Heart left ventricle (tissue), 16 donors: ENCODE data around the gene CPLANE2. TPM values are rescaled to one million over a fixed set of nuclear protein-coding genes. Genes with fewer than 3 reads are reported as not detected.

Experiments used
- ATAC-seq, 4 donors: fragments of 200-7000 bp; cut with Tn5 transposase; one replicate each; pipeline ENCODE4 v1.9.1; 2020 to 2022; ENCODE audit warnings: moderate library complexity in 4 of 4, mild to moderate bottlenecking in 3 of 4, moderate number of reproducible peaks in 1 of 4
- DNase-seq, 5 donors: peaks; one replicate each; pipeline ENCODE4 v3.0.0-alpha.2; 2020
- H3K27ac ChIP-seq, 12 donors: fragments of 200-600 bp; sonication (generic) in 4 of 12; one replicate each; pipeline versions ENCODE4 v1.5.0 to v1.8.0; 2016 to 2022; ENCODE audit warnings: mild to moderate bottlenecking in 2 of 12
- H3K27me3 ChIP-seq, 9 donors: fragments of 200-600 bp; sonication (generic) in 2 of 9; one replicate each; pipeline versions ENCODE4 v1.5.1 to v1.8.0; 2016 to 2022; ENCODE audit warnings: mild to moderate bottlenecking in 3 of 9
- H3K36me3 ChIP-seq, 9 donors: fragments of 200-600 bp; sonication (generic) in 2 of 9; one replicate each; pipeline versions ENCODE4 v1.5.0 to v1.8.0; 2018 to 2022; ENCODE audit warnings: mild to moderate bottlenecking in 2 of 9
- H3K4me1 ChIP-seq, 12 donors: fragments of 200-600 bp; sonication (generic) in 4 of 12; one replicate each; pipeline versions ENCODE4 v1.5.0 to v1.8.0; 2016 to 2022; ENCODE audit warnings: mild to moderate bottlenecking in 3 of 12
- H3K4me3 ChIP-seq, 12 donors: fragments of 200-600 bp; sonication (generic) in 4 of 12; one replicate each; pipeline versions ENCODE4 v1.5.0 to v1.8.0; 2017 to 2022; ENCODE audit warnings: mild to moderate bottlenecking in 9 of 12, moderate library complexity in 4 of 12
- H3K9me3 ChIP-seq, 12 donors: fragments of 200-600 bp; sonication (generic) in 4 of 12; one replicate each; pipeline versions ENCODE4 v1.5.0 to v1.8.0; 2016 to 2022; ENCODE audit warnings: mild to moderate bottlenecking in 1 of 12
- POLR2A ChIP-seq, 2 donors: fragments of 450-650 bp; IDR thresholded peaks; one replicate each; pipeline ENCODE4 v1.6.1; 2017; ENCODE audit warnings: antibody characterized with exemption in 2 of 2, mild to moderate bottlenecking in 2 of 2, moderate library complexity in 2 of 2
- WGBS, 4 donors: extraction: QIAGEN DNeasy Blood & Tissue Kit in 2 of 4; methylation state at CpG; one replicate each; pipeline versions ENCODE4 v1.1.5 to v1.1.7; 2013 to 2018; 5-methylcytosine and 5-hydroxymethylcytosine counted together
- intact Hi-C, 10 donors: fragments of 100-400 bp; cut with DNase I; formaldehyde crosslinking; loops; one replicate each; pipeline versions ENCODE4 v1.11.1 to v1.14.2; 2022
- polyA plus RNA-seq, 2 donors: library from polyadenylated mRNA; stranded (reverse); fragments of 200-250 nt; gene quantifications; one replicate each; pipeline ENCODE4 v1.2.3, GENCODE V29; 2013
- total RNA-seq, 9 donors: library from RNA; depleted of rRNA in 2 of 9; stranded (reverse); fragments of >200 nt in 2 of 9; fragmentation: NEBNext Ultra II Directional in 3 of 9; extraction: Animal tissue kit (Norgen Biotek cat#: 25700) in 3 of 9; gene quantifications; one replicate each; pipeline versions ENCODE4 v1.1.0 to v1.2.4, GENCODE V29; 2016 to 2023
- TF ChIP-seq, protein P1 (sequence below), 12 donors: fragments of 200-600 bp; sonication (generic) in 4 of 12; IDR thresholded peaks; one replicate each; pipeline versions ENCODE4 v1.5.0 to v1.8.0; 2018 to 2022; ENCODE audit warnings: antibody characterized with exemption in 12 of 12, mild to moderate bottlenecking in 5 of 12
- donor health status: ischemic (EF 13 %, LVEDD 7.1; RV severe dilation, severe dysfunction).
- donor health status: healthy with polysubstance abuse.
- donor health status: DM: no; HTN: yes; CAD: no.
- donor health status: DM: no; HTN: no; CAD: no.
- donor health status: ischemic (EF 25% LVEDD 6.9; RV normal size, moderate dysfunction).
- donor health status: ischemic (EF 25% LVEDD 5.7; RV mildly dilated, moderate dysfunction).
- donor health status: healthy.
- donor health status: DM: yes; HTN: yes; CAD: no.
- donor health status: ischemic (EF 35%, LVEDD 5.7; RV mildly dilated, moderate dysfunction).
- donor health status: nonischemic (EF 11% LVEDD 7.7; RV severe dilation, severe dysfunction).
- donor health status: DM: yes; HTN: yes; CAD: no.
- donor health status: PGD.
- donor health status: ischemic (EF 29% LVEDD 5.4; RV normal size, mild dysfunction).
- donor health status: nonischemic (EF 23%, LVEDD 6.1; RV moderate dilation, normal function).

CPLANE2 gene
- total and polyA plus RNA-seq, 11 donors = 3.6 to 9.9 (median 5.7) TPM

DNA sequence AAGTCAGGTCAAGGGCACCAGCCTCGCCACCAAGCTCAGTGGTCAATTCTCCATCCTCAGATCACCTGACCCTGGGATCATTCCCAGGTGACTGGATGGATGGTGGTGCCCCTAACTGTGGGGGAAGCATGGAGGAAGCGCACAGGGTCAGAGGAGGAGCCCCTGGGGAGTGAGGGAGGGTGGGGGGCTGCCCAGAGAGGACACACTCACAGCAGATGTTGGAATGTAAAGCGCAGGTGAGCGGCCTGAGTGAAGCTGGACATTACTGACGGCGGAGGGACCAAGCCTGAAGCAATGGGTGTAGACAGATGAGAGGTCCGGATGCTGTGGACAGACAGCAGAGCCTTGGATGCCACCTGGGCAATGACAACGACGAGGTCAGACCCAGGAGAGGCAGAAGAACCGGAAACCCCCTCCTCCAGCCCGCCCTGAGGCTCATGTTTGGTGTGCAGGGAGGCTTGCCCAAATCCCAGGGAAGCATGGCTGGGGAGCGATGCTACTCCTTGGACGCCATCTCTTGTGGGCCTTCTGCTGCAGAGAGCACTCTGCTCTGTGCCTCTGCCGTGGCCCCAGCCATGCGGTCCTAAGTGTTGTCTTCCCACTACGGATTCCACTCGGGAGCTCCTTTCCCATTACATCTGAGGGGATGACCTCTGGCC lies 5.7 kb upstream of the CPLANE2 start:
- 80 to 86% (median 84%) methylated on average over 15 to 17 of the region's 17 CpGs for WGBS, 4 donors
- peaks cover 0 to 18% (median 0%) of the 10 kb centered on the region in 9 donors for H3K36me3 ChIP-seq
- TF ChIP-seq POLR2A (IDR thresholded peaks at IDR 0.05) = no peak
- TF ChIP-seq, protein P1, sequence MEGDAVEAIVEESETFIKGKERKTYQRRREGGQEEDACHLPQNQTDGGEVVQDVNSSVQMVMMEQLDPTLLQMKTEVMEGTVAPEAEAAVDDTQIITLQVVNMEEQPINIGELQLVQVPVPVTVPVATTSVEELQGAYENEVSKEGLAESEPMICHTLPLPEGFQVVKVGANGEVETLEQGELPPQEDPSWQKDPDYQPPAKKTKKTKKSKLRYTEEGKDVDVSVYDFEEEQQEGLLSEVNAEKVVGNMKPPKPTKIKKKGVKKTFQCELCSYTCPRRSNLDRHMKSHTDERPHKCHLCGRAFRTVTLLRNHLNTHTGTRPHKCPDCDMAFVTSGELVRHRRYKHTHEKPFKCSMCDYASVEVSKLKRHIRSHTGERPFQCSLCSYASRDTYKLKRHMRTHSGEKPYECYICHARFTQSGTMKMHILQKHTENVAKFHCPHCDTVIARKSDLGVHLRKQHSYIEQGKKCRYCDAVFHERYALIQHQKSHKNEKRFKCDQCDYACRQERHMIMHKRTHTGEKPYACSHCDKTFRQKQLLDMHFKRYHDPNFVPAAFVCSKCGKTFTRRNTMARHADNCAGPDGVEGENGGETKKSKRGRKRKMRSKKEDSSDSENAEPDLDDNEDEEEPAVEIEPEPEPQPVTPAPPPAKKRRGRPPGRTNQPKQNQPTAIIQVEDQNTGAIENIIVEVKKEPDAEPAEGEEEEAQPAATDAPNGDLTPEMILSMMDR (IDR thresholded peaks at IDR 0.05) = no peak
- no peak overlapping the region for H3K4me3 ChIP-seq
- peaks cover 0 to 27% (median 13%) of the 10 kb centered on the region in 12 donors for H3K4me1 ChIP-seq
- H3K27me3 ChIP-seq = no peaks in the 10 kb centered on the region
- no peaks in the 10 kb centered on the region for H3K9me3 ChIP-seq
- no peak overlapping the region for H3K27ac ChIP-seq
- no peak for ATAC-seq
- DNase-seq = no peak
- intact Hi-C loops = loop anchor here in 8 of 10 donors (5.0 to 10.0 kb wide), 6 partner anchors 35 to 165 kb away; partner anchors contain the start of gene FBXO42 (in 2 of the 8)

DNA sequence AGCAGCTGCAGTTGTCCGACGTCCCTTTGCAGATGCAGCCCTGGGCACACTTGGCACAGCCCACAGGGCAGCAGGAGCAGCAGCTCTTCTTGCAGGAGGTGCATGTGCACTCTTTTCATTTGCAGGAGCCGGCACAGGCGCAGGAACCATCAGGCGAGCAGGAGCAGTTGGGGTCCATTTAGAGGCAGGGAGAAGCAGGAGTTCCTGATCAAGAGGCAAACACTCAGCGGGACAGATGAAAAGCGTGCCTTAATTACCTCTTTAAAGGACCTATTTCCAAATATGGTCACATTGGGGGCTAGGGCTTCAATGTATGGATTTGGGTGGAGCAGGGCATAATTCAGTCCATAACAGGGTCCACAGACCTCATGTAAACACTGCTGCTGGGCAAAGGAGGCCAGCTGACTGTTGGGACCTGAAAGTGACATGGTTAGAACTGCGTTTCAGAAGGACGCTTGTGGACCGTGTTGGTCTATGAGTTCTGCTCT lies 4.3 kb upstream of the CPLANE2 start:
- peaks cover 0 to 7% (median 0%) of the 10 kb centered on the region in 9 donors for H3K36me3 ChIP-seq
- H3K27me3 ChIP-seq = no peaks in the 10 kb centered on the region
- H3K27ac ChIP-seq = no peak overlapping the region
- 80 to 83% (median 82%) methylated on average over 10 of the region's 10 CpGs for WGBS, 4 donors
- no peaks in the 10 kb centered on the region for H3K9me3 ChIP-seq
- H3K4me1 ChIP-seq = peaks cover 0 to 23% (median 17%) of the 10 kb centered on the region in 12 donors
- no peak overlapping the region for H3K4me3 ChIP-seq
- intact Hi-C loops = loop anchor here in 8 of 10 donors (5.0 to 10.0 kb wide), 6 partner anchors 34 to 164 kb away; partner anchors contain the start of gene FBXO42 (in 2 of the 8)
- ATAC-seq (no peak), DNase-seq (no peak)
- TF ChIP-seq POLR2A (IDR thresholded peaks at IDR 0.05) = no peak
- TF ChIP-seq, protein P1 (IDR thresholded peaks at IDR 0.05) = no peak

DNA sequence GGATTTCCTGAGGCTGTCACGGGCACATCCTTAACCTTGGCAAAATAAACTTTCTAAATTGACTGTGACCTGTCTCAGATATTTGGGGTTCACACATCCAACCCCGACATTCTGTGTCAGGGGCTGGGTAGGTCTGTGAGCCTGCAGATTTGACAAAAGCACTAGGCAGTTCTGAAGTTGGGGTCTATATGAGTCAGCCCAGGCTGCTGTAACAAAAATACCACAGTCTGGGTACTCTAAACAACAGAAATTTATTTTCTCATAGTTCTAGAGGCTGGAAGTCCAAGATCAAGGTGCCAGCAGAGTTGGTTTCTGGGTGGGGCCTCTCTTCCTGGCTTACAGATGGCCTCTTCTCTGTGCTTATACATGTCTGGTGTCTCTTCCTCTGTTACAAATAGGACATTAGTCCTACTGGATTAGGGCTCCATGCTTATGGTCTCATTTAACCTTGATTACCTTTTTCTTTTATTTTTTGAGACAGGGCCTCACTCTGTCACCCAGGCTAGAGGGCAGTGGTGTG lies 3.0 kb upstream of the CPLANE2 start:
- Histone ChIP-seq H3K27me3 (no peaks in the 10 kb centered on the region), H3K27ac (no peak overlapping the region), H3K36me3 (no peaks in the 10 kb centered on the region), H3K4me3 (no peak overlapping the region), H3K9me3 (no peaks in the 10 kb centered on the region), H3K4me1 (peaks cover 0 to 29% (median 21%) of the 10 kb centered on the region in 12 donors)
- intact Hi-C loops = loop anchor here in 8 of 10 donors (5.0 to 10.0 kb wide), 7 partner anchors 33 to 163 kb away; partner anchors contain the start of gene FBXO42 (in 2 of the 8)
- WGBS, 4 donors = 77 to 96% (median 92%) methylated on average over 2 of the region's 2 CpGs
- TF ChIP-seq, protein P1 (IDR thresholded peaks at IDR 0.05) = no peak
- TF ChIP-seq POLR2A (IDR thresholded peaks at IDR 0.05) = no peak
- DNase-seq (no peak), ATAC-seq (no peak)

DNA sequence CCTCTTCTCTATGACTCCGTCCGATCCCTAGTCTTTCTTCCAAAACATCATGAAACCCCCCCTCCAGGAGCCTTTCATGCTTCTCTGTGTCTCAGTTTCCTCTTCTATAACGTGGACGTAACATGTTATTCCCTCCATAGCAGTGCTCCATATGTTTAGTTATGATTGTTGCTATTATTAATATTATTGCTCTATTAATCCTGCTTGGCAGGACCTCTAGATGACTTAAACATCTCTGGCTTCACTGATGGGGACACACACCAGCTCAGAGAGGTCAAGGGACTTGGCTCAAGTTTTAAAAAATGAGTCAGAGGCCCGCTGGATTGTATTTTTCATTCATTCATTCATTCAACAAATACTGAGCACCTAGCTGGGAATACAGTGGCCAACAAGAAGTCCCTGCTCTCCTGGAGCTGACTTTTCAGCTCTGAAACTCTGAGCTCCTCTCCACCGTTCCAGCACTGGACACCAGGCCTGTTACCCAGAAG lies 404 bp upstream of the CPLANE2 start:
- DNase-seq = no peak
- WGBS, 4 donors = 24 to 30% (median 28%) methylated on average over 6 of the region's 6 CpGs
- peak overlapping the region in 11 of 12 donors; percentile 12 to 81 (median 69) for H3K4me3 ChIP-seq
- no peaks in the 10 kb centered on the region for H3K9me3 ChIP-seq
- intact Hi-C loops = loop anchor here in 2 of 10 donors (2.0 to 5.0 kb wide), 2 partner anchors 21 to 155 kb away; no protein-coding TSS in a partner anchor
- H3K27ac ChIP-seq = peak overlapping the region in 11 of 12 donors; percentile 27 to 94 (median 88)
- H3K4me1 ChIP-seq = peaks cover 0 to 22% (median 16%) of the 10 kb centered on the region in 12 donors
- no peak for TF ChIP-seq POLR2A (IDR thresholded peaks at IDR 0.05)
- TF ChIP-seq, protein P1 (IDR thresholded peaks at IDR 0.05) = no peak
- H3K36me3 ChIP-seq = peaks cover 0 to 5% (median 0%) of the 10 kb centered on the region in 9 donors
- no peaks in the 10 kb centered on the region for H3K27me3 ChIP-seq
- peak in 1 of 4 donors; percentile 1 for ATAC-seq
